ENCODE measurements around the gene ARL2. TPM values are rescaled to one million over a fixed set of nuclear protein-coding genes. Genes with fewer than 3 reads are reported as not detected.
"Not testable (repeated sequence)": the region's sequence is repeated elsewhere in the genome, so short reads cannot be mapped to it uniquely, and the experiment has no call there.

ARL2 gene
- 80.9 and 94.8 TPM in 2 replicates for total RNA-seq (2014; rRNA removed; shearing (Covaris generic))

GRCh38 chr11:65013888-65014725, at the start of gene ARL2:
ARL2 (plus strand) TSS chr11:65014160; CDS start chr11:65014208, 48 bp downstream.
- H3K36me3 ChIP-seq: 0 out of 2 replicates have a peak, but pooled peaks cover 2% of the 10 kb centered on the region
- H3K27me3 ChIP-seq: no peaks in the 10 kb centered on the region
- H3K9me3 ChIP-seq (replicated peaks): no peaks in the 10 kb centered on the region
- peak; percentile 93 for DNase-seq
- H3K4me1 ChIP-seq: no peaks in the 10 kb centered on the region
- H3K27ac ChIP-seq: peak within 1 kb of the TSS; percentile 87
- peak within 1 kb of the TSS; percentile 77 for H3K4me3 ChIP-seq

GRCh38 chr11:64967375-64967774, 46.6 kb upstream of the ARL2 start:
- H3K4me3 ChIP-seq: no peak overlapping the region
- no peaks in the 10 kb centered on the region for H3K36me3 ChIP-seq
- no peak for DNase-seq
- no peaks in the 10 kb centered on the region for H3K4me1 ChIP-seq
- no peaks in the 10 kb centered on the region; the same call in 1 of the 2 replicates for H3K27me3 ChIP-seq
- H3K27ac ChIP-seq: no peak overlapping the region
- H3K9me3 ChIP-seq (replicated peaks): no peaks in the 10 kb centered on the region

DNA sequence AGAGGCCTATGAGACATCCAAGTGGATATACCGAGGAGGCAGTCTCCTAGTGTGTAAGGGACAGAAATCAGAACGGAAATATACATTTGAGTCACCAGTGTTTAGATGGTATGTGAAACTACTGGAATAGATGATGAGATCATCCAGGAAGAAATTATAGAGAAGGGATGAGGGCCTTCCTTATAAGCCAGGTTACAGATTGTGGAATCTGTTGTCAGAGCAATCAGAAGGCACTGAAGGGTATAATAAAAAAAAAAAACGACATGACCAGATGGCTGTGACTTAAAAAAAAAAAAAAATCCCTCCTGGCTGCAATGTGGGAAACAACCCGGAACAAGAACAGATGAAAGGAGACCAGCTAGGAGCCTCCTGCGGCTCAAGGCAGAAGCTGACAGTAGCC, 44.8 kb upstream of the ARL2 start:
- Histone ChIP-seq H3K27me3 (no peaks in the 10 kb centered on the region; the same call in 1 of the 2 replicates), H3K36me3 (no peaks in the 10 kb centered on the region), H3K27ac (no peak overlapping the region), H3K4me3 (no peak overlapping the region), H3K9me3 (replicated peaks) (no peaks in the 10 kb centered on the region), H3K4me1 (no peaks in the 10 kb centered on the region)
- DNase-seq: no peak

GRCh38 chr11:64970731-64971151, 43.2 kb upstream of the ARL2 start:
- Histone ChIP-seq H3K4me1 (no peaks in the 10 kb centered on the region), H3K36me3 (no peaks in the 10 kb centered on the region), H3K9me3 (replicated peaks) (no peaks in the 10 kb centered on the region), H3K27ac (no peak overlapping the region), H3K4me3 (no peak overlapping the region), H3K27me3 (no peaks in the 10 kb centered on the region)
- DNase-seq: no peak

DNA sequence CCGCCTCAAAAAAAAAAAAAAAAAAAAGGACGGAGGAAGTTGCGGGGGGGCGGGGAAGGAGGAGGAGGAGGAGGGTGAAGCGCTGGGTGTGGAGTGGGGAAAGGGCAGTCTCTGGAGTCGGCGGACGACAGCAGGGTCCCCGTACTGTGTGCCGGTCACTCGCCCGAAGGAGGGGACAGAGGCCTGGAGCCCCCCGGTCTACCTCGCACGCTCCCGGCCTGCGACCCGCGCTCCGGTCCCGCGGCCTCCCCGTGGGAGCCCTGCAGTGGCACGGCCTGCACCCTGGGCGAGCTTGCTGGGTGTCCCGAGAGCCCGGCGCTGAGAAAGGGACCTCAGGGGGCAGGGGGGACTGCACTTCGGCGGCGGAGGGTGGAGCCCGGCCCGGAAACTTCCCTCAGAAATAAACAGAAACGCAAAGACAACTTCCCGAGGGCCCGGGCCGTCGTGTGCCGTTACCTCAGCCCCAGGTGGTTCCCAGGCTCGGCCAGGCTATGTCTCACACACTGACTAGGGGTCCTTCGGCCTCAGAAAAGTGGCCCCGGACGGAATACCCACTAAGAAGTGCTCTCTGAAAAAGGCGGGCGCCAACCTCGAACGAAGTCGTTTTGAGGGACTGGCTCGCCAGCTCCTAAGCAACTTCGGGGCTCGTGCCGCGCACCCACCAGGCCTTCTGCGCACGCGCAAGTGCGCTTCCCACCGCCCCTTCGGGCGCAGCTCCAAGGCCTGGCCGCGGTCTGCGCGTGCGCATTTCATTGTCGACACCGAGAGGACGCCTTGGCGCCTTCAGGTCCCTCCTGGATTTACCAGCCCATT, 42.3 kb upstream of the ARL2 start, which contains the start of gene MAJIN:
Gene MAJIN (minus strand): TSS at position 688 of the 813 bp plus-strand sequence. CDS start 12,703 bp downstream, outside the sequence.
- H3K9me3 ChIP-seq (replicated peaks): no peaks in the 10 kb centered on the region
- no peak for DNase-seq
- H3K36me3 ChIP-seq: no peaks in the 10 kb centered on the region
- no peaks in the 10 kb centered on the region for H3K4me1 ChIP-seq
- no peaks in the 10 kb centered on the region for H3K27me3 ChIP-seq
- H3K27ac ChIP-seq: no peak within 1 kb of the TSS
- H3K4me3 ChIP-seq: no peak within 1 kb of the TSS

DNA sequence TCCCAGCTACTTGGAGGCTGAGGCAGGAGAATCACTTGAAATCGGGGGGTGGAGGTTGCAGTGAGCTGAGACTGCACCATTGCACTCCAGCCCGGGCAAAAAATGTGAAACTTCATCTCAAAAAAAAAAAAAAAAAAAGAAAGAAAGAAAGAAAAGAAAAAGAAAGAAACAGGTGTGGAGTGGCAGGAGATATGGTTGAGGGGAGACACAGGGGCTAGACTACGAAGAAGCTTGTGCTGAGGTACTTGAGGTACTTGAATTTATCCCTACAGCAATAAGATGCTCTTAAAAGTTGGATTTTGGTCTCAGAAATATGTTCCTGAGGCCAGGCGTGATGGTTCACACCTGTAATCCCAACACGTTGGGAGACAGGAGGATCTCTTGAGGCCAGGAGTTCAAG, 39.8 kb upstream of the ARL2 start:
- H3K4me3 ChIP-seq: no peak overlapping the region
- H3K27ac ChIP-seq: no peak overlapping the region
- no peak for DNase-seq
- H3K36me3 ChIP-seq: no peaks in the 10 kb centered on the region
- H3K9me3 ChIP-seq (replicated peaks): no peaks in the 10 kb centered on the region
- H3K4me1 ChIP-seq: no peaks in the 10 kb centered on the region
- no peaks in the 10 kb centered on the region for H3K27me3 ChIP-seq

GRCh38 chr11:64976651-64977050, 37.3 kb upstream of the ARL2 start:
- Histone ChIP-seq H3K36me3 (no peaks in the 10 kb centered on the region), H3K27me3 (no peaks in the 10 kb centered on the region), H3K27ac (no peak overlapping the region), H3K9me3 (replicated peaks) (no peaks in the 10 kb centered on the region), H3K4me3 (no peak overlapping the region), H3K4me1 (no peaks in the 10 kb centered on the region)
- DNase-seq: no peak

DNA sequence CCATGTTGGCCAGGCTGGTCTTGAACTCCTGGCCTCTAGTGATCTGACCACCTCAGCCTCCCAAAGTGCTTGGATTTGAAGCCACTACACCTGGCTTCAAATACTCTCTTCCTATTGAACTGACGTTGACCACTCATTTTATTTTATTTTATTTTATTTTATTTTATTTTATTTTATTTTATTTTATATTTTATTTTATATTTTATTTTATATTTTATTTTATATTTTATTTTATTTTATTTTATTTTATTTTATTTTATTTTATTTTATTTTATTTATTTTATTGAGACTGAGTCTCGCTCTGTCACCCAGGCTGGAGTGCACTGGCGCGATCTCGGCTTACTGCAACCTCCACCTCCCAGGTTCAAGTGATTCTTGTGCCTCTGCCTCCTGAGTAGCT, 30.6 kb upstream of the ARL2 start:
- H3K4me1 ChIP-seq; H3K27ac ChIP-seq; H3K9me3 ChIP-seq (replicated peaks); H3K27me3 ChIP-seq; DNase-seq; H3K36me3 ChIP-seq; H3K4me3 ChIP-seq: not testable (repeated sequence)

GRCh38 chr11:64987998-64988854, 25.7 kb upstream of the ARL2 start:
- no peaks in the 10 kb centered on the region for H3K36me3 ChIP-seq
- no peaks in the 10 kb centered on the region for H3K27me3 ChIP-seq
- DNase-seq: no peak
- peaks cover 12% of the 10 kb centered on the region for H3K4me1 ChIP-seq
- no peak overlapping the region for H3K4me3 ChIP-seq
- no peaks in the 10 kb centered on the region for H3K9me3 ChIP-seq (replicated peaks)
- H3K27ac ChIP-seq: no peak overlapping the region

DNA sequence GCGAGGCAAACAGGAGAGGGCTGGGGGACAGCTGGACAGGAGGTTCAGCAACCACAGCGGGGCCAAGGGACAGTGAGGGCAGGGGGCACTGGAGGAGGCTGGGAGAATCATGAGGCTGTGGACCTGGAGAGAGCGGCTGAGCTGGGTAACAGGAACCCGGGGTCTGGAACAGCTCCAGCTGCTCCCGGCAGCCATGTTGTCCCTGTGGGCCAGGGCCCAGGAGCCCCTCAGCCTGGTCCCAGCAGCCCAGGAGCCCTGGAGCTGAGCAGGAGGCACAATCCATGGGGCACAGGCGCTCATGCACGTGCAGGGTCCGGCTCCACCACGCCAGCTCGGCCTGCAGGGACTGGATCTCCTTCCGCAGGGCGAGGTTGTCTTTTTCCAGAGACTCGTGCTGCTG, 24.5 kb upstream of the ARL2 start:
- no peak overlapping the region for H3K4me3 ChIP-seq
- peak; percentile 9 to 21 for DNase-seq
- no peaks in the 10 kb centered on the region for H3K9me3 ChIP-seq (replicated peaks)
- H3K4me1 ChIP-seq: peaks cover 12% of the 10 kb centered on the region
- no peaks in the 10 kb centered on the region for H3K27me3 ChIP-seq
- H3K27ac ChIP-seq: no peak overlapping the region
- H3K36me3 ChIP-seq: no peaks in the 10 kb centered on the region

GRCh38 chr11:64990222-64990923, 23.6 kb upstream of the ARL2 start:
- Histone ChIP-seq H3K27ac (no peak overlapping the region), H3K9me3 (replicated peaks) (no peaks in the 10 kb centered on the region), H3K4me3 (no peak overlapping the region), H3K4me1 (peaks cover 12% of the 10 kb centered on the region), H3K27me3 (no peaks in the 10 kb centered on the region), H3K36me3 (no peaks in the 10 kb centered on the region)
- DNase-seq: peak; percentile 32 to 50

GRCh38 chr11:64994318-64994717, 19.6 kb upstream of the ARL2 start:
- H3K9me3 ChIP-seq (replicated peaks): no peaks in the 10 kb centered on the region
- H3K4me3 ChIP-seq: no peak overlapping the region
- DNase-seq: no peak
- peaks cover 25% of the 10 kb centered on the region for H3K4me1 ChIP-seq
- H3K36me3 ChIP-seq: no peaks in the 10 kb centered on the region
- H3K27ac ChIP-seq: no peak overlapping the region
- no peaks in the 10 kb centered on the region for H3K27me3 ChIP-seq

GRCh38 chr11:64996327-64996709, 17.6 kb upstream of the ARL2 start:
- no peak for DNase-seq
- Histone ChIP-seq H3K27ac (no peak overlapping the region), H3K36me3 (no peaks in the 10 kb centered on the region), H3K4me1 (peaks cover 13% of the 10 kb centered on the region; the same call in 1 of the 2 replicates), H3K4me3 (peak overlapping the region; percentile 28; the same call in 1 of the 2 replicates), H3K27me3 (no peaks in the 10 kb centered on the region), H3K9me3 (replicated peaks) (no peaks in the 10 kb centered on the region)

Data from SJCRH30 (cell line).